ENCODE measurements around the gene MMP20. TPM values are rescaled to one million over a fixed set of nuclear protein-coding genes. Genes with fewer than 3 reads are reported as not detected.
"Not testable (repeated sequence)": the region's sequence is repeated elsewhere in the genome, so short reads cannot be mapped to it uniquely, and the experiment has no call there.

The MMP20 gene
- not detected in 2 replicates for total RNA-seq (2014; rRNA removed; shearing (Covaris generic))
- polyA plus RNA-seq (2014; cell fraction: nucleus; rRNA removed): not detected in 2 replicates

- no peak for DNase-seq (ENCODE audit: extremely low read depth, low read depth)
These were observed at the start of gene MMP20 for GRCh38 chr11:102625177-102625576. Gene MMP20 (minus strand): TSS chr11:102625332. CDS start chr11:102625319, 13 bp downstream.

GRCh38 chr11:102669664-102670063 lies 44.5 kb upstream of the MMP20 start:
- no peak for DNase-seq (ENCODE audit: extremely low read depth, low read depth)

GRCh38 chr11:102666331-102666957 lies 41.3 kb upstream of the MMP20 start:
- DNase-seq (ENCODE audit: extremely low read depth, low read depth): peak; percentile 44

GRCh38 chr11:102664001-102664752 lies 39.0 kb upstream of the MMP20 start:
- no peak for DNase-seq (ENCODE audit: extremely low read depth, low read depth)

GRCh38 chr11:102662607-102663006 lies 37.5 kb upstream of the MMP20 start:
- DNase-seq (ENCODE audit: extremely low read depth, low read depth): no peak

GRCh38 chr11:102661040-102661439 lies 35.9 kb upstream of the MMP20 start:
- no peak for DNase-seq (ENCODE audit: extremely low read depth, low read depth)

GRCh38 chr11:102656528-102656927 lies 31.4 kb upstream of the MMP20 start:
- no peak for DNase-seq (ENCODE audit: extremely low read depth, low read depth)

- no peak for DNase-seq (ENCODE audit: extremely low read depth, low read depth)
These were observed 30.4 kb upstream of the MMP20 start for GRCh38 chr11:102655547-102655946.

- DNase-seq (ENCODE audit: extremely low read depth, low read depth): no peak
These were observed 29.6 kb upstream of the MMP20 start for GRCh38 chr11:102654761-102655160.

- no peak for DNase-seq (ENCODE audit: extremely low read depth, low read depth)
These were observed 28.7 kb upstream of the MMP20 start for GRCh38 chr11:102653744-102654291.

GRCh38 chr11:102647430-102647829 lies 22.3 kb upstream of the MMP20 start:
- no peak for DNase-seq (ENCODE audit: extremely low read depth, low read depth)

- no peak for DNase-seq (ENCODE audit: extremely low read depth, low read depth)
These were observed 18.8 kb upstream of the MMP20 start for GRCh38 chr11:102643941-102644340.

- no peak for DNase-seq (ENCODE audit: extremely low read depth, low read depth)
These were observed 15.8 kb upstream of the MMP20 start for GRCh38 chr11:102640946-102641345.

GRCh38 chr11:102639656-102640055 lies 14.5 kb upstream of the MMP20 start:
- DNase-seq (ENCODE audit: extremely low read depth, low read depth): no peak

GRCh38 chr11:102637731-102638130 lies 12.6 kb upstream of the MMP20 start:
- DNase-seq (ENCODE audit: extremely low read depth, low read depth): no peak

GRCh38 chr11:102633385-102634026 lies 8.4 kb upstream of the MMP20 start:
- DNase-seq (ENCODE audit: extremely low read depth, low read depth): no peak

GRCh38 chr11:102632026-102632425 lies 6.9 kb upstream of the MMP20 start:
- DNase-seq (ENCODE audit: extremely low read depth, low read depth): no peak

- no peak for DNase-seq (ENCODE audit: extremely low read depth, low read depth)
These were observed 5.7 kb upstream of the MMP20 start for GRCh38 chr11:102630598-102631448.

GRCh38 chr11:102629908-102630307 lies 4.8 kb upstream of the MMP20 start:
- DNase-seq (ENCODE audit: extremely low read depth, low read depth): not testable (repeated sequence)

- DNase-seq (ENCODE audit: extremely low read depth, low read depth): no peak
These were observed 1.5 kb upstream of the MMP20 start for GRCh38 chr11:102626676-102627075.

Data from NCI-H460 (cell line).